Mucosa of descending colon (tissue), 3 donors: ENCODE results near the gene SOS2. TPM values are rescaled to one million over a fixed set of nuclear protein-coding genes. Genes with fewer than 3 reads are reported as not detected.

Experiments
- ATAC-seq: fragments of 200-7000 bp; cut with Tn5 transposase; one replicate; pipeline ENCODE4 v1.9.1; 2020; ENCODE audit warnings: mild to moderate bottlenecking, moderate library complexity
- DNase-seq, 3 donors: peaks; one replicate each; pipeline ENCODE4 v3.0.0-alpha.2; 2020
- H3K36me3 ChIP-seq: fragments of 200-600 bp; one replicate; pipeline ENCODE4 v1.8.0; 2021; ENCODE audit warnings: low read depth, mild to moderate bottlenecking
- H3K4me1 ChIP-seq: fragments of 200-600 bp; one replicate; pipeline ENCODE4 v1.8.0; 2021; ENCODE audit warnings: low read depth, mild to moderate bottlenecking
- H3K4me3 ChIP-seq: fragments of 200-600 bp; one replicate; pipeline ENCODE4 v1.8.0; 2021; ENCODE audit warnings: mild to moderate bottlenecking
- H3K9me3 ChIP-seq: fragments of 200-600 bp; one replicate; pipeline ENCODE4 v1.8.0; 2021; ENCODE audit warnings: mild to moderate bottlenecking
- CTCF ChIP-seq: fragments of 200-600 bp; IDR thresholded peaks from one replicate; pipeline ENCODE4 v1.8.0; 2022; ENCODE audit warnings: antibody characterized with exemption, mild to moderate bottlenecking
- intact Hi-C, 2 donors: fragments of 100-400 bp; cut with DNase I in 1 of 2; cut with micrococcal nuclease in 1 of 2; formaldehyde crosslinking; loops; one replicate each; pipeline versions ENCODE4 v1.11.0 to v1.11.1; 2022; cut with DNase I, micrococcal nuclease
- total RNA-seq, 3 donors: library from RNA; stranded (reverse); fragmentation: NEBNext Ultra II Directional in 2 of 3; extraction: Animal tissue kit (Norgen Biotek cat#: 25700) in 2 of 3; gene quantifications; one replicate each; pipeline versions ENCODE4 v1.2.1 to v1.2.4, GENCODE V29; 2021 to 2023
- donor health status: DM: no; HTN: no; CAD: no; lungs with moderate emphysema.
- donor health status: DM: no; HTN: no; CAD: no.
- donor health status: DM: no; HTN: yes; CAD: no.

Gene SOS2
- total RNA-seq, 3 donors from 2014 or later, result 38.0 to 60.2 (median 44.4) TPM

- no peak for TF ChIP-seq CTCF
- Histone ChIP-seq H3K36me3 (peaks cover 3% of the 10 kb centered on the region), H3K4me3 (no peak overlapping the region), H3K9me3 (no peaks in the 10 kb centered on the region), H3K4me1 (peaks cover 12% of the 10 kb centered on the region)
- intact Hi-C loops, result no loop called here
- ATAC-seq (no peak), DNase-seq (no peak)
These were observed 162.9 kb downstream of the SOS2 start for GRCh38 chr14:50068496-50068895.

- DNase-seq (peak in 1 of 3 donors; percentile 50), ATAC-seq (peak; percentile 77)
- no peak overlapping the region for H3K4me3 ChIP-seq
- peaks cover 3% of the 10 kb centered on the region for H3K36me3 ChIP-seq
- intact Hi-C loops, result no loop called here
- H3K4me1 ChIP-seq, result peaks cover 12% of the 10 kb centered on the region
- no peaks in the 10 kb centered on the region for H3K9me3 ChIP-seq
- no peak for TF ChIP-seq CTCF
These were observed 163.5 kb downstream of the SOS2 start for GRCh38 chr14:50067723-50068495.

Other genes with a start within 250 kb of the SOS2 start
- 1 to 10 TPM; 5.9 to 8.9 (median 6.9) TPM for gene VCPKMT, start 115.0 kb downstream of the SOS2 start, total RNA-seq
- gene L2HGDH, start 80.7 kb upstream of the SOS2 start, total RNA-seq, result 10 to 100 TPM in 1 of 3 donors, 1 to 10 TPM in 2; 7.2 to 11.2 (median 9.8) TPM
- gene DMAC2L, start 80.7 kb upstream of the SOS2 start, total RNA-seq, result 10 to 100 TPM; 18.9 to 27.6 (median 21.5) TPM
- gene CDKL1, start 165.3 kb upstream of the SOS2 start, total RNA-seq, result 10 to 100 TPM; 31.0 to 70.4 (median 53.5) TPM